ENCODE measurements around the gene SRP9. TPM values are rescaled to one million over a fixed set of nuclear protein-coding genes. Genes with fewer than 3 reads are reported as not detected.
"Not testable (repeated sequence)": the region's sequence is repeated elsewhere in the genome, so short reads cannot be mapped to it uniquely, and the experiment has no call there.

SRP9 gene
- total RNA-seq, 1 experiment from 2014 or later: 647 TPM

DNA sequence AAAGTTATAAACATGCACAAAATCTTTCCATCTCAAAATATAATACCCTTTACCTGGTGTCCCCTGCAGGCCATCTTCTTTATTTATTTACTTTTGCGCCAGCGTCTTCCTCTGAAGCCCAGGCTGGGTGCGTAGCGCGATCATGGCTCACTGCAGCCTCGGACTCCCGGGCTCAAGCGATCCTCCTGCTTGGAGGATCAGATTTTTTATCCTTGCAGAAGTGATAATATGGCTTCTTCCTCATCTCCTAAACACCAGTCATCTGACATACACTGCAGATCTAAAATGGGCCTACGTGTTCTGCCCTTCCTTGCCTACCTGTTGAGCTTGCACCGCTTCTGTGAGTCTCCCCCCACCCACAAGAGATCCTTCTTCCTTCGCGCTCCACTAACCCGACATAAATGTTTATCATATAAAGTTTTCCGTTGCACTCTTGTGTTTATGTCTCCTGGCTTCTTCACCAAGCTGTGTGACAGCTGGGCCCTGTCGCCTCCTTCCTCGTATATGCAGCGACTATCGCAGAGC, 506 bp upstream of the SRP9 start:
- no peak for DNase-seq
- no peaks in the 10 kb centered on the region for H3K27me3 ChIP-seq (ENCODE audit: control insufficient read depth, insufficient read depth, low read length)
- no peaks in the 10 kb centered on the region for H3K36me3 ChIP-seq (replicated peaks; ENCODE audit: control insufficient read depth, insufficient read depth, low read length)
- peak overlapping the region; percentile 34 for H3K4me3 ChIP-seq (ENCODE audit: insufficient read depth, low read depth, low read length)

DNA sequence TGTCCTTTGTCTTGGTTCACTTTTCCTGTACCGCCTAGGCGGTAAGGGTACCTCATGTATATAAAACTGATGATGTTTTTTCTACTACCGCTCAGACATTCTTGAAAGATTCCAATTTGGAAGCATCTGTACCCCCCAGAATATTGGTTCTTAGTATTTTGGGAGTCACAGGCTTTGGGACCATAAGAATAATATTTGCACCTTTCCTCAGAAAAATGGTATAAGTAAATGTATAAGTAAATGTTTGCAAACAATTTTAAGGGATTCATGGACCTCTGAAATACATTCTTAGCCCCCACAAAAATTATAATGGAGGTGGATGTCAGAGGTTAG, 677 bp downstream of the SRP9 start:
- Histone ChIP-seq H3K4me3 (ENCODE audit: insufficient read depth, low read depth, low read length) (peak overlapping the region; percentile 82), H3K27me3 (ENCODE audit: control insufficient read depth, insufficient read depth, low read length) (no peaks in the 10 kb centered on the region), H3K36me3 (replicated peaks; ENCODE audit: control insufficient read depth, insufficient read depth, low read length) (no peaks in the 10 kb centered on the region)
- DNase-seq: no peak

- H3K4me3 ChIP-seq (ENCODE audit: insufficient read depth, low read depth, low read length); H3K36me3 ChIP-seq (replicated peaks; ENCODE audit: control insufficient read depth, insufficient read depth, low read length); DNase-seq; H3K27me3 ChIP-seq (ENCODE audit: control insufficient read depth, insufficient read depth, low read length): not testable (repeated sequence)
Observed at GRCh38 chr1:225779165-225779564, 1.5 kb downstream of the SRP9 start.

- no peak for DNase-seq
- H3K4me3 ChIP-seq (ENCODE audit: insufficient read depth, low read depth, low read length): no peak overlapping the region
- H3K27me3 ChIP-seq (ENCODE audit: control insufficient read depth, insufficient read depth, low read length): no peaks in the 10 kb centered on the region
- H3K36me3 ChIP-seq (replicated peaks; ENCODE audit: control insufficient read depth, insufficient read depth, low read length): peaks cover 4% of the 10 kb centered on the region
Observed at GRCh38 chr1:225780134-225780533, 2.5 kb downstream of the SRP9 start.

- no peak for DNase-seq
- H3K36me3 ChIP-seq (replicated peaks; ENCODE audit: control insufficient read depth, insufficient read depth, low read length): peaks cover 4% of the 10 kb centered on the region
- H3K27me3 ChIP-seq (ENCODE audit: control insufficient read depth, insufficient read depth, low read length): no peaks in the 10 kb centered on the region
- H3K4me3 ChIP-seq (ENCODE audit: insufficient read depth, low read depth, low read length): no peak overlapping the region
Observed at GRCh38 chr1:225780630-225781029, 3.0 kb downstream of the SRP9 start.

DNA sequence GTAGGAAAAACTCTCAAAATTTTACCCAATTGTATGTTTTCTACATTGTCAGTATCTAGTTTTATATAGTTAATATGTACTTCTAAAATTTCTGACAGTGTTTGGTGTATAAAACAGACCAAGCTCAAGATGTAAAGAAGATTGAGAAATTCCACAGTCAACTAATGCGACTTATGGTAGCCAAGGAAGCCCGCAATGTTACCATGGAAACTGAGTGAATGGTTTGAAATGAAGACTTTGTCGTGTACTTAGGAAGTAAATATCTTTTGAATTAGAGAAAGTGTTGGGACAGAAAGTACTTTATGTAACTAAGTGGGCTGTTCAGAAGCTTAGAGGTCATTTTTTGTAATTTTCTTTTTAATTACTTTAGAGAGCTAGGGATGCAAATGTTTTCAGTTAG, 11.5 kb downstream of the SRP9 start:
- H3K36me3 ChIP-seq (replicated peaks; ENCODE audit: control insufficient read depth, insufficient read depth, low read length): peaks cover 24% of the 10 kb centered on the region
- H3K27me3 ChIP-seq (ENCODE audit: control insufficient read depth, insufficient read depth, low read length); DNase-seq; H3K4me3 ChIP-seq (ENCODE audit: insufficient read depth, low read depth, low read length): not testable (repeated sequence)

- DNase-seq: no peak
- H3K27me3 ChIP-seq (ENCODE audit: control insufficient read depth, insufficient read depth, low read length): no peaks in the 10 kb centered on the region
- peaks cover 5% of the 10 kb centered on the region for H3K36me3 ChIP-seq (replicated peaks; ENCODE audit: control insufficient read depth, insufficient read depth, low read length)
- no peak overlapping the region for H3K4me3 ChIP-seq (ENCODE audit: insufficient read depth, low read depth, low read length)
Observed at GRCh38 chr1:225794954-225795353, 17.3 kb downstream of the SRP9 start.

GRCh38 chr1:225796097-225796496, 18.5 kb downstream of the SRP9 start:
- not testable (repeated sequence) for H3K36me3 ChIP-seq (replicated peaks; ENCODE audit: control insufficient read depth, insufficient read depth, low read length); DNase-seq; H3K27me3 ChIP-seq (ENCODE audit: control insufficient read depth, insufficient read depth, low read length); H3K4me3 ChIP-seq (ENCODE audit: insufficient read depth, low read depth, low read length)

DNA sequence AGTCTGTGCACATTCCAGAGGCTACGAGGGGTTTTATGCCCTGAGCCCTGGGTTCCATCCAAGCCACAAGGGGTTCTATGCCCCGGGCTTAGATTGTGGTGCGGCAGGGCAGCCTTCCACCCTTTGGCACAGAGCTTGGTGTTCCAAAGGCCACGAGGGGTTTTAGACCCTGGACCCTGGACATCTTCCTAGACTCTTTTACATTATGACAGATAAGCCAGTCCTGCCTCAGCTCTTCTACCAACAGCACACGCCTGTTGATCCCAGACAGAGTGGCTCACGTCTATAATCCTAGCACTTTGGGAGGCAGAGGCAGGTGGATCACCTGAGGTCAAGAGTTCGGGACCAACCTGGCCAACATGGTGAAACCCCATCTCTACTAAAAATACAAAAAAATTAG, 23.5 kb downstream of the SRP9 start:
- DNase-seq; H3K36me3 ChIP-seq (replicated peaks; ENCODE audit: control insufficient read depth, insufficient read depth, low read length); H3K4me3 ChIP-seq (ENCODE audit: insufficient read depth, low read depth, low read length); H3K27me3 ChIP-seq (ENCODE audit: control insufficient read depth, insufficient read depth, low read length): not testable (repeated sequence)

- Histone ChIP-seq H3K4me3 (ENCODE audit: insufficient read depth, low read depth, low read length) (no peak overlapping the region), H3K27me3 (ENCODE audit: control insufficient read depth, insufficient read depth, low read length) (no peaks in the 10 kb centered on the region), H3K36me3 (replicated peaks; ENCODE audit: control insufficient read depth, insufficient read depth, low read length) (no peaks in the 10 kb centered on the region)
- DNase-seq: no peak
Observed at GRCh38 chr1:225806249-225806648, 28.6 kb downstream of the SRP9 start.

- not testable (repeated sequence) for H3K27me3 ChIP-seq (ENCODE audit: control insufficient read depth, insufficient read depth, low read length); H3K4me3 ChIP-seq (ENCODE audit: insufficient read depth, low read depth, low read length); H3K36me3 ChIP-seq (replicated peaks; ENCODE audit: control insufficient read depth, insufficient read depth, low read length); DNase-seq
Observed at GRCh38 chr1:225806736-225807135, 29.1 kb downstream of the SRP9 start.

GRCh38 chr1:225808136-225808535, 30.5 kb downstream of the SRP9 start:
- H3K27me3 ChIP-seq (ENCODE audit: control insufficient read depth, insufficient read depth, low read length): no peaks in the 10 kb centered on the region
- H3K4me3 ChIP-seq (ENCODE audit: insufficient read depth, low read depth, low read length): no peak overlapping the region
- no peak for DNase-seq
- peaks cover 3% of the 10 kb centered on the region for H3K36me3 ChIP-seq (replicated peaks; ENCODE audit: control insufficient read depth, insufficient read depth, low read length)

- Histone ChIP-seq H3K4me3 (ENCODE audit: insufficient read depth, low read depth, low read length) (peak within 1 kb of the TSS; percentile 86), H3K36me3 (replicated peaks; ENCODE audit: control insufficient read depth, insufficient read depth, low read length) (peaks cover 3% of the 10 kb centered on the region), H3K27me3 (ENCODE audit: control insufficient read depth, insufficient read depth, low read length) (no peaks in the 10 kb centered on the region)
- DNase-seq: peak; percentile 95
Observed at GRCh38 chr1:225809842-225810578, 32.4 kb downstream of the SRP9 start, which contains the start of gene EPHX1. EPHX1 (plus strand) TSS chr1:225810124; CDS start chr1:225828730, 18,606 bp downstream.

GRCh38 chr1:225810579-225811538, 33.2 kb downstream of the SRP9 start:
- DNase-seq: peak; percentile 82
- H3K27me3 ChIP-seq (ENCODE audit: control insufficient read depth, insufficient read depth, low read length); H3K36me3 ChIP-seq (replicated peaks; ENCODE audit: control insufficient read depth, insufficient read depth, low read length): not testable (repeated sequence)
- peak overlapping the region; percentile 86 for H3K4me3 ChIP-seq (ENCODE audit: insufficient read depth, low read depth, low read length)

All from H7 (cell line).